HFFc6 (cell line): ENCODE results near the gene TYMP. TPM values are rescaled to one million over a fixed set of nuclear protein-coding genes. Genes with fewer than 3 reads are reported as not detected.

Source experiments
- DNase-seq: peaks from one replicate; pipeline ENCODE4 v3.0.0-alpha.2; 2018
- H3K27ac Mint-ChIP-seq: 2 replicates; pipeline ENCODE4 v1.8.0; 2020; ENCODE audit warnings: mild to moderate bottlenecking, mixed read lengths
- H3K27me3 Mint-ChIP-seq: 2 replicates; pipeline ENCODE4 v1.8.0; 2021; ENCODE audit warnings: mild to moderate bottlenecking, moderate library complexity, mixed read lengths; ENCODE audit not compliant: insufficient read depth
- H3K36me3 Mint-ChIP-seq: 2 replicates; pipeline ENCODE4 v1.8.0; 2021; ENCODE audit warnings: low read depth, mixed read lengths
- H3K4me1 Mint-ChIP-seq: 2 replicates; pipeline ENCODE4 v1.8.0; 2020; ENCODE audit warnings: low read depth, mixed read lengths
- H3K4me3 Mint-ChIP-seq: 2 replicates; pipeline ENCODE4 v1.8.0; 2020; ENCODE audit warnings: mild to moderate bottlenecking, moderate library complexity, mixed read lengths
- H3K9me3 Mint-ChIP-seq: 2 replicates; pipeline ENCODE4 v1.8.0; 2020; ENCODE audit warnings: mild to moderate bottlenecking, mixed read lengths
- CTCF ChIP-seq: fragments of 200-600 bp; sonication (generic); IDR thresholded peaks from 2 replicates; pipeline ENCODE4 v1.5.0; 2021; ENCODE audit warnings: antibody characterized with exemption, mild to moderate bottlenecking
- total RNA-seq, 6 experiments: library from RNA; stranded (reverse); fragmentation: NEBNext Ultra II Directional; extraction: Animal tissue kit (Norgen Biotek cat#: 25700); gene quantifications; 2 replicates in 1 of 6; 3 replicates in 5 of 6; pipeline ENCODE4 v1.2.3, GENCODE V29; 2021

Gene TYMP
- total RNA-seq, 6 experiments from 2014 or later: 0.95 to 2.1 (median 1.3) TPM

DNA sequence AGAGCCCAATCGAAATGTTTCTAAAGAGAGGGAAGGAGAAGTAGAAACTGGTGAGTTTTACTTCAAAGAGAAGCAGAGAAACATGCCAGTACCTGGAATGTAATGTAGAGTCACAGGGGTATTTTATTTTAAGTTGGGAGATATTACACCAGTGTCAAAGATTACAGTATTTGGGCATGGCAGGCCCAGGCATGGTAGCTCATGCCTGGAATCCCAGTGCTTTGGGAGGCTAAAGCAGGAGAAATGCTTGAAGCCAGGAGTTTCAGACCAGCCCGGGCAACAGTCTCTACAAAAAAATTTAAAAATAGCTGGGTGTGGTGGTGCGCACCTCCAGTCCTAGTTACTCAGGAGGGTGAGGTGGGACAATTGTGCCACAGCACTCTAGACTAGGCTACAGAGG lies 30.2 kb upstream of the TYMP start:
- no peaks in the 10 kb centered on the region for H3K9me3 Mint-ChIP-seq
- peaks cover 24% of the 10 kb centered on the region for H3K27me3 Mint-ChIP-seq
- no peak overlapping the region for H3K27ac Mint-ChIP-seq
- no peak for TF ChIP-seq CTCF
- DNase-seq: no peak
- H3K36me3 Mint-ChIP-seq: no peaks in the 10 kb centered on the region
- H3K4me3 Mint-ChIP-seq: no peak overlapping the region
- H3K4me1 Mint-ChIP-seq: peaks cover 9% of the 10 kb centered on the region

- Mint-ChIP-seq H3K27ac (no peak overlapping the region), H3K9me3 (no peaks in the 10 kb centered on the region), H3K4me1 (no peaks in the 10 kb centered on the region), H3K36me3 (no peaks in the 10 kb centered on the region), H3K4me3 (no peak overlapping the region), H3K27me3 (peaks cover 23% of the 10 kb centered on the region)
- no peak for DNase-seq
- TF ChIP-seq CTCF: no peak
These were observed 26.9 kb upstream of the TYMP start for GRCh38 chr22:50556703-50557102.

GRCh38 chr22:50553310-50553709 lies 23.5 kb upstream of the TYMP start:
- no peak overlapping the region for H3K4me3 Mint-ChIP-seq
- no peak overlapping the region for H3K27ac Mint-ChIP-seq
- H3K36me3 Mint-ChIP-seq: no peaks in the 10 kb centered on the region
- no peak for DNase-seq
- no peaks in the 10 kb centered on the region for H3K4me1 Mint-ChIP-seq
- H3K27me3 Mint-ChIP-seq: peaks cover 32% of the 10 kb centered on the region
- no peak for TF ChIP-seq CTCF
- H3K9me3 Mint-ChIP-seq: no peaks in the 10 kb centered on the region

GRCh38 chr22:50551160-50551752 lies 21.4 kb upstream of the TYMP start:
- Mint-ChIP-seq H3K36me3 (no peaks in the 10 kb centered on the region), H3K27ac (no peak overlapping the region), H3K9me3 (no peaks in the 10 kb centered on the region), H3K4me1 (no peaks in the 10 kb centered on the region), H3K4me3 (no peak overlapping the region), H3K27me3 (peaks cover 40% of the 10 kb centered on the region)
- TF ChIP-seq CTCF: no peak
- no peak for DNase-seq

DNA sequence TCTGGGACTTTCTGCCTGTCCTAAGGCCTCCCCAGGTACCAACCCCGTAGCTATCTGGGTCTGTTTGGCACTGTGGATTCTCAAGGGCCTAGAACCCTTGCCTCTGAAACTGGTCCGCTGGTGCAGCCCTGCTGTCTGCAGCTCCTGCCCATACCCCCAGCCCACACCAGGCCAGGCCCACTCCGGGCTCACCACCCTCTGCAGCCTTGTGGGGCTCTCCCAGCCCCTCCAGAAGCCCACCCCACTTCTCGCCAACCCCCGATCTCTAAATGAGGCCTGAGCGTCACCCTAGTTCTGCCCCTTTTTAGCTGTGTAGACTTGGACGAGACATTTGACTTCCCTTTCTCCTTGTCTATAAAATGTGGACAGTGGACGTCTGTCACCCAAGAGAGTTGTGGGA lies 20.6 kb upstream of the TYMP start:
- Mint-ChIP-seq H3K4me1 (no peaks in the 10 kb centered on the region), H3K36me3 (no peaks in the 10 kb centered on the region), H3K27ac (no peak overlapping the region), H3K9me3 (no peaks in the 10 kb centered on the region), H3K4me3 (no peak overlapping the region), H3K27me3 (peaks cover 43% of the 10 kb centered on the region)
- DNase-seq: no peak
- TF ChIP-seq CTCF: no peak
